ENCODE measurements around the gene KREMEN2. TPM values are rescaled to one million over a fixed set of nuclear protein-coding genes. Genes with fewer than 3 reads are reported as not detected.

The KREMEN2 gene
- total RNA-seq, 1 donor, result under 0.01 TPM

GRCh38 chr16:2963074-2963722, 877 bp upstream of the KREMEN2 start:
- peak in 1 of 3 donors; percentile 51 for DNase-seq (ENCODE audit: low read depth in 2 of 3, low spot score in 2 of 3)

- DNase-seq (ENCODE audit: low read depth in 2 of 3, low spot score in 2 of 3), result peak in 2 of 3 donors; percentile 47 to 59
Measured at GRCh38 chr16:2964475-2965336, 631 bp downstream of the KREMEN2 start.

GRCh38 chr16:2966043-2966807, 2.1 kb downstream of the KREMEN2 start:
- no peak for DNase-seq (ENCODE audit: low read depth in 2 of 3, low spot score in 2 of 3)

GRCh38 chr16:2966808-2967191, 2.7 kb downstream of the KREMEN2 start:
- DNase-seq (ENCODE audit: low read depth in 2 of 3, low spot score in 2 of 3), result no peak

- DNase-seq (ENCODE audit: low read depth in 2 of 3, low spot score in 2 of 3), result no peak
Measured at GRCh38 chr16:2967211-2967631, 3.1 kb downstream of the KREMEN2 start.

GRCh38 chr16:2967721-2968161, 3.7 kb downstream of the KREMEN2 start:
- DNase-seq (ENCODE audit: low read depth in 2 of 3, low spot score in 2 of 3), result no peak

- no peak for DNase-seq (ENCODE audit: low read depth in 2 of 3, low spot score in 2 of 3)
Measured at GRCh38 chr16:2968368-2968737, 4.3 kb downstream of the KREMEN2 start.

- peak; percentile 64 to 81 (median 76) for DNase-seq (ENCODE audit: low read depth in 2 of 3, low spot score in 2 of 3)
Measured at GRCh38 chr16:2968738-2969544, 4.9 kb downstream of the KREMEN2 start, which contains the start of gene PAQR4. PAQR4 (plus strand) TSS chr16:2969348; CDS start chr16:2969675, 327 bp downstream.

- DNase-seq (ENCODE audit: low read depth in 2 of 3, low spot score in 2 of 3), result peak in 2 of 3 donors; percentile 85
Measured at GRCh38 chr16:2969545-2970521, 5.8 kb downstream of the KREMEN2 start.

GRCh38 chr16:2970563-2970962, 6.5 kb downstream of the KREMEN2 start:
- no peak for DNase-seq (ENCODE audit: low read depth in 2 of 3, low spot score in 2 of 3)

- no peak for DNase-seq (ENCODE audit: low read depth in 2 of 3, low spot score in 2 of 3)
Measured at GRCh38 chr16:2971134-2971984, 7.3 kb downstream of the KREMEN2 start.

GRCh38 chr16:2971985-2972784, 8.1 kb downstream of the KREMEN2 start:
- DNase-seq (ENCODE audit: low read depth in 2 of 3, low spot score in 2 of 3), result no peak

GRCh38 chr16:2973093-2973492, 9.0 kb downstream of the KREMEN2 start:
- no peak for DNase-seq (ENCODE audit: low read depth in 2 of 3, low spot score in 2 of 3)

- no peak for DNase-seq (ENCODE audit: low read depth in 2 of 3, low spot score in 2 of 3)
Measured at GRCh38 chr16:2973605-2974318, 9.7 kb downstream of the KREMEN2 start.

- no peak for DNase-seq (ENCODE audit: low read depth in 2 of 3, low spot score in 2 of 3)
Measured at GRCh38 chr16:2974319-2975056, 10.4 kb downstream of the KREMEN2 start.

All from hematopoietic multipotent progenitor cell (in vitro differentiated cells).